Stimulated activated CD4-positive, alpha-beta T cell treated with anti-CD3 and anti-CD28 coated beads, TNF-alpha, amount 100 ng/mL, for 4 hours (primary cell): Measurements from ENCODE around the gene OR4N2.
"Not testable (repeated sequence)": the region's sequence is repeated elsewhere in the genome, so short reads cannot be mapped to it uniquely, and the experiment has no call there.

Source experiments
- DNase-seq, 3 experiments: peaks; one replicate each; pipeline ENCODE4 v3.0.0-alpha.2; 2020; ENCODE audit warnings: low read depth in 3 of 3

OR4N2 gene

GRCh38 chr14:19834203-19834848 lies 30.8 kb downstream of the OR4N2 start:
- DNase-seq: not testable (repeated sequence)

- no peak for DNase-seq
Measured at GRCh38 chr14:19838433-19838832, 34.9 kb downstream of the OR4N2 start.

GRCh38 chr14:19851365-19851764 lies 47.8 kb downstream of the OR4N2 start:
- DNase-seq: no peak

- not testable (repeated sequence) for DNase-seq
Measured at GRCh38 chr14:19866061-19866669, 62.6 kb downstream of the OR4N2 start.

GRCh38 chr14:19873178-19873577 lies 69.6 kb downstream of the OR4N2 start:
- DNase-seq: no peak

- DNase-seq: no peak
Measured at GRCh38 chr14:19874842-19875241, 71.3 kb downstream of the OR4N2 start, which contains the start of gene OR4K2. Gene OR4K2 (plus strand): TSS chr14:19875142. CDS start chr14:19876268, 1,126 bp downstream.

- DNase-seq: no peak
Measured at GRCh38 chr14:19878029-19878642, 74.6 kb downstream of the OR4N2 start.
